ENCODE results near the gene MYO19. TPM values are rescaled to one million over a fixed set of nuclear protein-coding genes. Genes with fewer than 3 reads are reported as not detected.
"Not testable (repeated sequence)": the region's sequence is repeated elsewhere in the genome, so short reads cannot be mapped to it uniquely, and the experiment has no call there.

Gene MYO19
- total RNA-seq, 8 experiments from 2014 or later, result 15.3 to 103 (median 31.1) TPM

GRCh38 chr17:36469733-36470132 lies 64.9 kb downstream of the MYO19 start:
- ATAC-seq (replicated peaks in 6 of 8), result no peak
- in situ Hi-C loops (cut with MboI; ENCODE audit: low pct_unique_long_range_greater_than_20kb in 2 of 9, low sequenced_read_pairs in 9 of 9, unreplicated experiment in 9 of 9), result no loop called here
- Histone ChIP-seq H3K4me1 (replicated peaks in 1 of 2) (no peaks in the 10 kb centered on the region), H3K4me3 (no peak overlapping the region), H3K27ac (no peak overlapping the region)
- 0 to 90% (median 10%) methylated on average over 1 to 2 of the region's 7 CpGs; no CpG with 5 or more reads in 5 of the 10 experiments for WGBS, 10 experiments

GRCh38 chr17:36468903-36469635 lies 65.6 kb downstream of the MYO19 start:
- no peak overlapping the region for H3K4me3 ChIP-seq
- in situ Hi-C loops (cut with MboI; ENCODE audit: low pct_unique_long_range_greater_than_20kb in 2 of 9, low sequenced_read_pairs in 9 of 9, unreplicated experiment in 9 of 9), result no loop called here
- ATAC-seq (replicated peaks in 6 of 8), result no peak
- H3K27ac ChIP-seq, result no peak overlapping the region
- no peaks in the 10 kb centered on the region for H3K4me1 ChIP-seq (replicated peaks in 1 of 2)
- WGBS, 10 experiments, result 0 to 53% (median 43%) methylated on average over 1 to 11 of the region's 18 CpGs; no CpG with 5 or more reads in 2 of the 10 experiments

- no peak for ATAC-seq (replicated peaks in 6 of 8)
- H3K4me1 ChIP-seq (replicated peaks in 1 of 2), result peaks cover 0 to 5% of the 10 kb centered on the region in 2 donors
- H3K4me3 ChIP-seq, result no peak overlapping the region
- H3K27ac ChIP-seq, result no peak overlapping the region
- 4 to 80% (median 42%) methylated on average over 1 to 8 of the region's 21 CpGs; no CpG with 5 or more reads in 6 of the 10 experiments for WGBS, 10 experiments
- in situ Hi-C loops (cut with MboI; ENCODE audit: low pct_unique_long_range_greater_than_20kb in 2 of 9, low sequenced_read_pairs in 9 of 9, unreplicated experiment in 9 of 9), result no loop called here
These were observed 69.9 kb downstream of the MYO19 start for GRCh38 chr17:36464765-36465088.

- H3K4me1 ChIP-seq (replicated peaks in 1 of 2), result peaks cover 0 to 5% of the 10 kb centered on the region in 2 donors
- in situ Hi-C loops (cut with MboI; ENCODE audit: low pct_unique_long_range_greater_than_20kb in 2 of 9, low sequenced_read_pairs in 9 of 9, unreplicated experiment in 9 of 9), result no loop called here
These were observed 70.5 kb downstream of the MYO19 start for GRCh38 chr17:36463916-36464764.

GRCh38 chr17:36461330-36462110 lies 73.1 kb downstream of the MYO19 start:
- in situ Hi-C loops (cut with MboI; ENCODE audit: low pct_unique_long_range_greater_than_20kb in 2 of 9, low sequenced_read_pairs in 9 of 9, unreplicated experiment in 9 of 9), result no loop called here
- H3K4me1 ChIP-seq (replicated peaks in 1 of 2), result peaks cover 0 to 5% of the 10 kb centered on the region in 2 donors
- ATAC-seq (replicated peaks in 6 of 8), result no peak
- no peak overlapping the region for H3K4me3 ChIP-seq
- 10 to 79% (median 43%) methylated on average over 1 to 7 of the region's 10 CpGs; no CpG with 5 or more reads in 3 of the 10 experiments for WGBS, 10 experiments
- H3K27ac ChIP-seq, result no peak overlapping the region

More at GRCh38 chr17:36463916-36464764, 70.5 kb downstream of the MYO19 start:
- peak; percentile 99 to 100 (median 100) for ATAC-seq (replicated peaks in 6 of 8)
- peak overlapping the region in 1 of 2 donors; percentile 47 for H3K27ac ChIP-seq
- H3K4me3 ChIP-seq, result no peak overlapping the region
- WGBS, 10 experiments, result 0% methylated on average over 1 to 2 of the region's 54 CpGs; no CpG with 5 or more reads in 7 of the 10 experiments

GRCh38 chr17:36460265-36460937 lies 74.3 kb downstream of the MYO19 start:
- no peak for ATAC-seq (replicated peaks in 6 of 8)
- peaks cover 0 to 5% of the 10 kb centered on the region in 2 donors for H3K4me1 ChIP-seq (replicated peaks in 1 of 2)
- 0 to 77% (median 50%) methylated on average over 2 to 5 of the region's 5 CpGs for WGBS, 10 experiments
- in situ Hi-C loops (cut with MboI; ENCODE audit: low pct_unique_long_range_greater_than_20kb in 2 of 9, low sequenced_read_pairs in 9 of 9, unreplicated experiment in 9 of 9), result no loop called here
- H3K4me3 ChIP-seq, result no peak overlapping the region
- no peak overlapping the region for H3K27ac ChIP-seq

GRCh38 chr17:36459601-36460000 lies 75.1 kb downstream of the MYO19 start:
- no peak for ATAC-seq (replicated peaks in 6 of 8)
- no peak overlapping the region for H3K27ac ChIP-seq
- no peak overlapping the region for H3K4me3 ChIP-seq
- H3K4me1 ChIP-seq (replicated peaks in 1 of 2), result peaks cover 0 to 5% of the 10 kb centered on the region in 2 donors
- WGBS, 10 experiments, result 70 to 87% (median 79%) methylated on average over 2 to 4 of the region's 7 CpGs; no CpG with 5 or more reads in 6 of the 10 experiments
- in situ Hi-C loops (cut with MboI; ENCODE audit: low pct_unique_long_range_greater_than_20kb in 2 of 9, low sequenced_read_pairs in 9 of 9, unreplicated experiment in 9 of 9), result no loop called here

- in situ Hi-C loops (cut with MboI; ENCODE audit: low pct_unique_long_range_greater_than_20kb in 2 of 9, low sequenced_read_pairs in 9 of 9, unreplicated experiment in 9 of 9), result no loop called here
- WGBS, 10 experiments, result 10 to 80% methylated on average over 2 of the region's 5 CpGs; no CpG with 5 or more reads in 8 of the 10 experiments
- peaks cover 0 to 5% of the 10 kb centered on the region in 2 donors for H3K4me1 ChIP-seq (replicated peaks in 1 of 2)
- no peak overlapping the region for H3K4me3 ChIP-seq
- no peak overlapping the region for H3K27ac ChIP-seq
- ATAC-seq (replicated peaks in 6 of 8), result no peak
These were observed 75.6 kb downstream of the MYO19 start for GRCh38 chr17:36459045-36459444.

- H3K4me1 ChIP-seq (replicated peaks in 1 of 2); in situ Hi-C loops (cut with MboI; ENCODE audit: low pct_unique_long_range_greater_than_20kb in 2 of 9, low sequenced_read_pairs in 9 of 9, unreplicated experiment in 9 of 9); ATAC-seq (replicated peaks in 6 of 8); H3K27ac ChIP-seq; H3K4me3 ChIP-seq: not testable (repeated sequence)
- no CpG with 5 or more reads among the region's 9 CpGs for WGBS, 10 experiments
These were observed 77.0 kb downstream of the MYO19 start for GRCh38 chr17:36457701-36458100.

- H3K4me3 ChIP-seq; in situ Hi-C loops (cut with MboI; ENCODE audit: low pct_unique_long_range_greater_than_20kb in 2 of 9, low sequenced_read_pairs in 9 of 9, unreplicated experiment in 9 of 9); H3K4me1 ChIP-seq (replicated peaks in 1 of 2); ATAC-seq (replicated peaks in 6 of 8); H3K27ac ChIP-seq: not testable (repeated sequence)
- 0% methylated on average over 2 of the region's 9 CpGs; no CpG with 5 or more reads in 9 of the 10 experiments for WGBS, 10 experiments
These were observed 81.8 kb downstream of the MYO19 start for GRCh38 chr17:36452888-36453287.

GRCh38 chr17:36449997-36450396 lies 84.7 kb downstream of the MYO19 start:
- in situ Hi-C loops (cut with MboI; ENCODE audit: low pct_unique_long_range_greater_than_20kb in 2 of 9, low sequenced_read_pairs in 9 of 9, unreplicated experiment in 9 of 9); H3K4me1 ChIP-seq (replicated peaks in 1 of 2); H3K4me3 ChIP-seq; H3K27ac ChIP-seq: not testable (repeated sequence)
- whole genome bisulfite sequencing, 10 experiments, result no CpG with 5 or more reads among the region's 15 CpGs
- ATAC-seq (replicated peaks in 6 of 8), result peak in 1 of 8 experiments; percentile 82

Measured in motor neuron (in vitro differentiated cells).